WTC11 (cell line): ENCODE measurements around the gene RAB15.

ENCODE experiments used
- ARID4B ChIP-seq: sonication (generic); formaldehyde crosslinking; IDR thresholded peaks from 2 replicates; pipeline ENCODE4 v1.8.0; 2023; ENCODE audit warnings: missing genetic modification reagents, mild to moderate bottlenecking, borderline replicate concordance
- ATF6 ChIP-seq: sonication (generic); formaldehyde crosslinking; IDR thresholded peaks from 2 replicates; pipeline ENCODE4 v1.8.1; 2023; ENCODE audit warnings: mild to moderate bottlenecking, missing genetic modification reagents
- CTCF ChIP-seq: fragments of 200-600 bp; IDR thresholded peaks from 2 replicates; pipeline ENCODE4 v1.8.0; 2022; ENCODE audit warnings: antibody characterized with exemption
- FOXJ3 ChIP-seq: sonication (generic); formaldehyde crosslinking; IDR thresholded peaks from 2 replicates; pipeline ENCODE4 v1.9.0; 2021; ENCODE audit warnings: missing genetic modification reagents, mild to moderate bottlenecking, borderline replicate concordance
- USF2 ChIP-seq: sonication (generic); formaldehyde crosslinking; IDR thresholded peaks from 2 replicates; pipeline ENCODE4 v1.8.1; 2023; ENCODE audit warnings: mild to moderate bottlenecking, missing genetic modification reagents, moderate library complexity
- ZNF232 ChIP-seq: sonication (generic); formaldehyde crosslinking; IDR thresholded peaks from 2 replicates; pipeline ENCODE4 v1.8.0; 2022; ENCODE audit warnings: mild to moderate bottlenecking, missing genetic modification reagents
- ZNF317 ChIP-seq: sonication (generic); formaldehyde crosslinking; IDR thresholded peaks from 2 replicates; pipeline ENCODE4 v1.8.1; 2023; ENCODE audit warnings: low read depth, mild to moderate bottlenecking, moderate library complexity, missing genetic modification reagents, borderline replicate concordance

GRCh38 chr14:64983439-64984310 is 11.5 kb upstream of the RAB15 start:
- TF ChIP-seq ATF6 (CRISPR knock-in tag): no peak
- peak; percentile 52 for TF ChIP-seq CTCF
- no peak for TF ChIP-seq ARID4B
- no peak for TF ChIP-seq ZNF232 (CRISPR knock-in tag)
- TF ChIP-seq USF2 (CRISPR knock-in tag): no peak
- no peak for TF ChIP-seq FOXJ3 (CRISPR knock-in tag)
- TF ChIP-seq ZNF317 (CRISPR knock-in tag): no peak
